Motor neuron (in vitro differentiated cells): Measurements from ENCODE around the gene SCGB1A1. TPM values are rescaled to one million over a fixed set of nuclear protein-coding genes. Genes with fewer than 3 reads are reported as not detected.

Experiments used
- ATAC-seq, 8 experiments: fragments of 200-7000 bp; cut with Tn5 transposase; replicated peaks in 6 of 8; 2 replicates each; pipeline ENCODE4 v1.8.0; 2021; ENCODE audit warnings: mild to moderate bottlenecking in 8 of 8, moderate library complexity in 8 of 8
- H3K27ac ChIP-seq, 2 donors: fragments of 250-450 bp; sonication (Bioruptor Pico); 2 replicates each; pipeline ENCODE4 v1.9.0; 2021; ENCODE audit warnings: antibody characterized with exemption in 2 of 2, mild to moderate bottlenecking in 2 of 2, moderate library complexity in 1 of 2
- H3K4me1 ChIP-seq, 2 donors: fragments of 250-450 bp; sonication (Bioruptor Pico); replicated peaks in 1 of 2; 2 replicates each; pipeline ENCODE4 v1.6.1; 2021; ENCODE audit warnings: antibody characterized with exemption in 2 of 2, mild to moderate bottlenecking in 2 of 2, moderate library complexity in 1 of 2
- H3K4me3 ChIP-seq, 5 donors: fragments of 250-450 bp; sonication (Bioruptor Pico); 2 replicates each; pipeline ENCODE4 v1.9.0; 2021; ENCODE audit warnings: antibody characterized with exemption in 5 of 5, mild to moderate bottlenecking in 5 of 5, moderate library complexity in 4 of 5
- WGBS, 10 experiments: fragments of 450-650 bp; shearing (Covaris generic); methylation state at CpG; one replicate each; pipeline ENCODE4 v1.0.0; 2022; 5-methylcytosine and 5-hydroxymethylcytosine counted together
- in situ Hi-C, 9 experiments: fragments of 400-800 bp; cut with MboI; loops; one replicate each; pipeline ENCODE4 v1.15.0; 2021; ENCODE audit warnings: low sequenced_read_pairs in 9 of 9, low pct_unique_long_range_greater_than_20kb in 2 of 9; ENCODE audit not compliant: unreplicated experiment in 9 of 9
- total RNA-seq, 8 experiments: library from RNA; unstranded; fragments of 300-600 nt; gene quantifications; 2 replicates each; pipeline versions ENCODE4 v1.2.3 to v1.2.4, GENCODE V29; 2022

SCGB1A1 gene
- total RNA-seq, 8 experiments from 2014 or later, result not detected

DNA sequence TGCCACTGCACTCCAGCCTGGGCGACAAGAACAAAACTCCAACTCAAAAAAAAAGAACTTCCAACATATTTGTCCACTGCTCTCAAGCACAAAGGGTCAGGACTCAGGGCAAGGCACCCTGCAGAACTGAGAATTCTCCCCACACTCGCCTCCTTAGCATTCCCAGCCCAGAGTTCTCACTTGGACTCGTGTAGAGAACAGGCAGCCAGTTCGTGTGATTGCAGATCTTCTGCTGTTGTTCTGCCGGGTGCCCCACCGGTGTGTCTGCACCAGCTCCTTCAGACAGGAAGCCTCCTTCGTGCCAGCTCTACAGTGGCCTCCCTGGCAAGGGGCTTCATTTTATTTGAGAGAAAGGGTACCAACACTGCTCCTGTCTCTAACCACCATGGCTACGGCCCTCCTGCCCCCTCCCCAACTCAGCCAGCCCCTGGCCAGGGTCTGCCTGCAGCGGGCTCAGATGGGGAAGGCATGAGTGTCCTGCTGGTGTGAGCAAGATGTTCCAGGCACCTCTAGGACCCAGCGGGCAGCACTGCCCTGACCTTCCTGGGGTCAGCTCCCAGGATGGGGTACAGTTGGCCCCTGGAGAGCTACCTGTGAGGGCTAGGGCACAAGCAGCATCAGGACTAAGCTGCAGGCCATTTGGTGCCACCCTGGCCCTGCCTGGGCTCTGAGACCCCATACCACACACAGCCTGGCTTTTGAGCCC is 19.5 kb upstream of the SCGB1A1 start:
- H3K27ac ChIP-seq, result no peak overlapping the region
- WGBS, 10 experiments, result 0 to 100% (median 88%) methylated on average over 1 to 5 of the region's 10 CpGs; no CpG with 5 or more reads in 3 of the 10 experiments
- in situ Hi-C loops, result loop anchor here in 5 of 9 experiments (10.0 to 25.0 kb wide), 5 partner anchors 155 to 488 kb away; partner anchors contain the start of genes EEF1G (in 1 of the 5), SLC3A2 (in 1 of the 5), STX5 (in 1 of the 5) and TEX54 (in 1 of the 5)
- ATAC-seq, result no peak
- H3K4me1 ChIP-seq, result peaks cover 35 to 46% of the 10 kb centered on the region in 2 donors
- H3K4me3 ChIP-seq, result no peak overlapping the region

DNA sequence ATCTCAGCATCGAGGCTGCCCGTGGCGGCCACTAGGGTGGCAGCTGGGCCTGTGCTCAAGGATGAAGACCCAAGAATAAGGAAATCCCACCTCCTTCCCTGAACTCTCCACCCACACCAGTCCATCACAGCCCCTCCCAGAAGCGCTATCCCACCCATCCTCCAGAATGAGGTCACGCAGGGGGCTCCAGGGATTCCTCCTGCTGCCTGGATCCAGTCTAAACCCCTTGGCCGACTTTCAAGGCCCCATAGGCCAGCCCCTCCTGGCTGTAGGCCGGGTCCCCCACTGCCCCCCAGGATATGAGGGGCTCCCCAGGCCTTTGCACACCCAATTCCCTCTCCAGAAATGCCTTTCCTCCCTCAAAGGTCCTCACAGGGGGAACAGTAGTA is 19.0 kb upstream of the SCGB1A1 start:
- H3K4me3 ChIP-seq, result no peak overlapping the region
- peaks cover 35 to 46% of the 10 kb centered on the region in 2 donors for H3K4me1 ChIP-seq
- no peak overlapping the region for H3K27ac ChIP-seq
- peak in 6 of 8 experiments; percentile 3 to 36 (median 12) for ATAC-seq
- in situ Hi-C loops, result loop anchor here in 6 of 9 experiments (10.0 to 25.0 kb wide), 5 partner anchors 155 to 487 kb away; partner anchors contain the start of genes EEF1G (in 2 of the 6), SLC3A2 (in 1 of the 6), STX5 (in 1 of the 6) and TEX54 (in 1 of the 6)
- WGBS, 10 experiments, result 54% methylated on average over 3 of the region's 7 CpGs; no CpG with 5 or more reads in 9 of the 10 experiments

DNA sequence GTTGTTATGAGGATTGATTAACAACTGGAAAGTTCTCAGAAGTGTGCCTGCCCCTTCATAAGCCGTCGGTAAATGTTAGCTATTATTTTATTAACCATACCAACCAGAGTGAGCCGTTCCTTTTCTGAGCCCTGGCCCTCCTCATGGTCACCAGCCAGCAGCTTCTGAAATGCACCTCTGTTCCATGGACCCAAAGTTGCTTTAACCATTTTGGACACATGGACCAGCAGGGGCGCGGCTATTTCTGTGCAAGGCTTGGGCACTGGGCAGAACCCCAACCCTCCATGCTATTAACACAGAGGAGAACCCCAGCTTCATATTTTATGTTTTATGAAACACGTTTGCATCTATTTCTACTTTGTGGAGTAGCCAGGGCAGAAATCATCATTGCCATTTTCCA is 18.6 kb upstream of the SCGB1A1 start:
- ATAC-seq, result peak in 1 of 8 experiments; percentile 5
- peaks cover 31 to 42% of the 10 kb centered on the region in 2 donors for H3K4me1 ChIP-seq
- in situ Hi-C loops, result loop anchor here in 1 of 9 experiments (25.0 kb wide), 1 partner anchor 162 kb away; the partner anchor contains the start of gene EEF1G
- H3K27ac ChIP-seq, result no peak overlapping the region
- no peak overlapping the region for H3K4me3 ChIP-seq
- WGBS, 10 experiments, result 0 to 100% (median 39%) methylated on average over 1 to 4 of the region's 6 CpGs; no CpG with 5 or more reads in 3 of the 10 experiments

DNA sequence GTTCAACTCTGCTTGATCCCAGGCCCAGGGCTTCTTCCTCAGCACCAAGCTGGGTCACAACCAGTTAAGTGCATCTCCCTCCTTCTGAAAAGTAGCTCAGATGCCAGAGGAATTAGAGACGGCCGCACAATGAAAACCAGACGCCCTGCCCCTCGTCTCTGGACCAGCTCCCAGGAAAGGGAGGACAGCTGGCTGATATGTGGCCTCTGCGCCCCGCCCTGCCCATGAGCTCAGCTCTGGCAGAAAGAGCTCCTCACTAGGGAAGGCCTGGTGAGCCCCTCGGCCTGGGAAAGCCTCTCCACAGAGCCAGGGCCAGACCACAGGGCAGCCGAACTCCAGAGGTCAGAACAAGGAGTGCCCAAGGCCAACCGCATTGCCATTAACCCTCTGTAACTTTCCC is 18.1 kb upstream of the SCGB1A1 start:
- in situ Hi-C loops, result loop anchor here in 1 of 9 experiments (25.0 kb wide), 1 partner anchor 162 kb away; the partner anchor contains the start of gene EEF1G
- 13 to 100% (median 69%) methylated on average over 1 to 7 of the region's 9 CpGs; no CpG with 5 or more reads in 4 of the 10 experiments for WGBS, 10 experiments
- Histone ChIP-seq H3K4me3 (no peak overlapping the region), H3K27ac (no peak overlapping the region), H3K4me1 (peaks cover 30 to 40% of the 10 kb centered on the region in 2 donors)
- peak; percentile 57 to 87 (median 71) for ATAC-seq

DNA sequence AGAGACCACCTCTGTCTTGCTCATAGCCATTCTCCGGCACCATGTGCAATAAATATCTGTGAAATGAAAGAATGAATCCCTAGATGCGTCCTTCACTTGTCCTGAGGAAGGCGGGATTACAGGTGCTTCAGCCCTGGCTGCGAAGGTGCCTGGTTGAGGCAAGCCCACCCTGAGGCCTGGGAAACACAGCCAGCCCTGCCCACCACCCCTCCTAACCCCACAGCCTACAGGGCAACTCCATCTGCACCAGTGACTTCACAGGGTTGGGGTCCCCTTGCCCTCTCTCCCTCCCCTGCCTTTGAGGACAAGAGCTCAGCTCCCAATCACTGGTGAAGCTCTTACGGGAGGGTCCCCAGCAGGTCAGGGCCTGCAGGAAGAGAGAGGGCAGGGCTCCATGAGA is 17.5 kb upstream of the SCGB1A1 start:
- in situ Hi-C loops, result loop anchor here in 1 of 9 experiments (25.0 kb wide), 1 partner anchor 161 kb away; the partner anchor contains the start of gene EEF1G
- Histone ChIP-seq H3K4me1 (peaks cover 30 to 40% of the 10 kb centered on the region in 2 donors), H3K4me3 (no peak overlapping the region), H3K27ac (no peak overlapping the region)
- WGBS, 10 experiments, result 60 to 71% methylated on average over 1 of the region's 5 CpGs; no CpG with 5 or more reads in 8 of the 10 experiments
- no peak for ATAC-seq

DNA sequence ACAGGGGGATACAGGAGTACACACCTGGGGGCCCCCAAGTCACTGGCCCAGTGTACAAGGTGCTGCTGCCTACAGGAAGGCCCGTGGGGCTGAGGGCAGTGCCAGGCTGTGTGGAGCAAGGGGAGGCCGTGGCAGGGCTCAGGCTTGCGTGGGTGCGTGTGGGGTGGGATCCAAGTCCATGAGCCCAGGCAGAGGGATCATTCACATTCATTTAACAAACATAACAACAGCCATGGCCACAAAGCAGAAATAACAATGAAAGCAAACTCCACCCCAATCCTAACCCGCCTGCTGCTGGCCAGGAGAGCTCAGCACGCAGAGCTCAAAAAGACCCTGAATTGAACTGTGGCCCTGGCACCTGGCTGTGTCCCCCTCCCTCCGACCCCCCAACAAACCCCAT is 17.0 kb upstream of the SCGB1A1 start:
- ATAC-seq, result peak in 2 of 8 experiments; percentile 7 to 18
- H3K4me1 ChIP-seq, result peaks cover 30 to 40% of the 10 kb centered on the region in 2 donors
- 20 to 72% (median 40%) methylated on average over 2 to 3 of the region's 7 CpGs; no CpG with 5 or more reads in 7 of the 10 experiments for WGBS, 10 experiments
- H3K27ac ChIP-seq, result no peak overlapping the region
- no peak overlapping the region for H3K4me3 ChIP-seq
- in situ Hi-C loops, result loop anchor here in 1 of 9 experiments (25.0 kb wide), 1 partner anchor 160 kb away; the partner anchor contains the start of gene EEF1G

- ATAC-seq, result peak in 3 of 8 experiments; percentile 16 to 31 (median 24)
- H3K27ac ChIP-seq, result no peak overlapping the region
- 20 to 100% (median 87%) methylated on average over 1 to 3 of the region's 15 CpGs; no CpG with 5 or more reads in 5 of the 10 experiments for WGBS, 10 experiments
- in situ Hi-C loops, result loop anchor here in 1 of 9 experiments (25.0 kb wide), 1 partner anchor 160 kb away; the partner anchor contains the start of gene EEF1G
- H3K4me1 ChIP-seq, result peaks cover 30 to 40% of the 10 kb centered on the region in 2 donors
- no peak overlapping the region for H3K4me3 ChIP-seq
Observed at GRCh38 chr11:62402226-62402959, 16.4 kb upstream of the SCGB1A1 start.

DNA sequence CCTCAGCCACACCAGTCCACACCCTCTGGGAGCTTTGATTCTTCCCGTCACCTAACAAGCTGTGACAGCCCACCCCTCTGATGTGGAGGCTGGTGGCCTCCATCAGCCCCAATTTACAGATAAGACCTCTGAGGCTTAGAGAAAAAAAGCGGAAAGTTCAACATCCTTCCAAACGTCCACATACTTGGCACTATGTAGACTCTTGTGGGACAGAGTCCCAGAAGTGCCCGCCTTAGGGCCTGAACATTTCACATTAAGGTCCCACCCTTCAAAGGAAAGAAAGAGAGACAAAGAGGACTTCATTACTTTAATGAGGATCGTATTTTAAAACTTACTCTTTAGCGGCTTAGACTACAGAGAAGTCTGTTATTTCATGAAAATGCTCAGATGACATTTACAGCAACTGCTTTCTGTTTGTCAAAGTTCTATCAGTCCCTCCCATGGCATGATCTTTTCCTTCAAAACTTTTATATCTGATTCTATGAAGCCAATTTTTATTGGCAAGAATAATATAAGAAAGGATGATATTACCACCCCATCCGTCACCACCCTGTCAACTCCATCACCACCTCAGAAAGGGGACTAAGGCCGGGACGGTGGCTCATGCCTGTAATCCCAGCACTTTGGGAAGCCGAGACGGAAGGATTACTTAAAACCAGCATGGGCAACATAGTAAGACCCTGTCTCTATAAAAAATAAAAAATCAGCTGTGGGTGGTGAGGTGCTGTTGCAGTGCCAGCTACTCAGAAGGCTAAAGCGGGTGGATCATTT is 15.7 kb upstream of the SCGB1A1 start:
- Histone ChIP-seq H3K4me3 (no peak overlapping the region), H3K4me1 (peaks cover 30 to 39% of the 10 kb centered on the region in 2 donors), H3K27ac (no peak overlapping the region)
- no peak for ATAC-seq
- WGBS, 10 experiments, result 26 to 100% (median 81%) methylated on average over 1 to 10 of the region's 12 CpGs
- in situ Hi-C loops, result loop anchor here in 1 of 9 experiments (25.0 kb wide), 1 partner anchor 159 kb away; the partner anchor contains the start of gene EEF1G

- in situ Hi-C loops, result loop anchor here in 1 of 9 experiments (25.0 kb wide), 1 partner anchor 158 kb away; the partner anchor contains the start of gene EEF1G
Observed at GRCh38 chr11:62404435-62404834, 14.4 kb upstream of the SCGB1A1 start.

DNA sequence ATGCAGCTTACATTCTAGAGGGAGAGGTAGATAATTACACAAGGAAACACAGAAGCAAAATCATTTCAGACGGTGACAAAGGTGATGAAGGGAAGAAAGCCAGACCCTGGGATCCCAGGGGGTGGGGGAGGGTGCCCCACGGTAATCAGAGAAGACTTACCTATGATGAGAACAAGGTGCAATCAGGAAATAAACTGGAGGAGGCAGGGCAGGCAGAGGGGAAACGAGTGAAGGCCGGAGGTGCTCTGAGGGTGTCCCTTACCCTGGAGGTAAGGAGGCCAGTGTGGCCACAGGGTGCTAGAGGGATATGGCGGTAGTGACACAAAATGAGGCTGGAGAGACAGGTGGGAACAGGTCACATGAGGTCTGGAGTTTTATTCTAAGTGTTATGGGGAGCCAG is 13.9 kb upstream of the SCGB1A1 start:
- no peak overlapping the region for H3K27ac ChIP-seq
- in situ Hi-C loops, result loop anchor here in 1 of 9 experiments (25.0 kb wide), 1 partner anchor 157 kb away; the partner anchor contains the start of gene EEF1G
- 60 to 100% (median 81%) methylated on average over 1 to 5 of the region's 5 CpGs; no CpG with 5 or more reads in 3 of the 10 experiments for WGBS, 10 experiments
- ATAC-seq, result no peak
- peaks cover 15 to 22% of the 10 kb centered on the region in 2 donors for H3K4me1 ChIP-seq
- no peak overlapping the region for H3K4me3 ChIP-seq

More at GRCh38 chr11:62404435-62404834, 14.4 kb upstream of the SCGB1A1 start:
- peaks cover 20 to 26% of the 10 kb centered on the region in 2 donors for H3K4me1 ChIP-seq
- no peak overlapping the region for H3K4me3 ChIP-seq
- WGBS, 10 experiments, result 81 to 100% (median 90%) methylated on average over 1 to 4 of the region's 6 CpGs; no CpG with 5 or more reads in 5 of the 10 experiments
- ATAC-seq, result no peak
- no peak overlapping the region for H3K27ac ChIP-seq

GRCh38 chr11:62406034-62406433 is 12.8 kb upstream of the SCGB1A1 start:
- ATAC-seq, result no peak

More at GRCh38 chr11:62406034-62406433, 12.8 kb upstream of the SCGB1A1 start:
- Histone ChIP-seq H3K4me3 (no peak overlapping the region), H3K27ac (no peak overlapping the region), H3K4me1 (peaks cover 4 to 10% of the 10 kb centered on the region in 2 donors)
- in situ Hi-C loops, result loop anchor here in 1 of 9 experiments (25.0 kb wide), 1 partner anchor 156 kb away; the partner anchor contains the start of gene EEF1G
- 0 to 77% (median 46%) methylated on average over 1 to 4 of the region's 4 CpGs; no CpG with 5 or more reads in 3 of the 10 experiments for WGBS, 10 experiments
